A673 (cell line): ENCODE measurements around the gene MTAP. TPM values are rescaled to one million over a fixed set of nuclear protein-coding genes. Genes with fewer than 3 reads are reported as not detected.

Experiments
- BruUV-seq: library from RNA; stranded (reverse); fragments of 400-500 nt; replicated peaks from 2 replicates; lab custom pipeline; 2021; lab: Mats Ljungman, UMichigan
- CTCF ChIA-PET: fragments of 300-600 bp; sonication (Branson Sonifier 250); formaldehyde crosslinking; loops from one replicate; lab custom pipeline; 2022; ENCODE audit warnings: antibody characterized with exemption; lab: Charles Lee
- POLR2A ChIA-PET: fragments of 300-600 bp; sonication (Branson Sonifier 250); formaldehyde crosslinking; loops from one replicate; lab custom pipeline; 2022; ENCODE audit warnings: antibody characterized with exemption; ENCODE audit not compliant: low non-redundant PET; lab: Charles Lee
- DNase-seq: peaks from one replicate; pipeline ENCODE4 v3.0.0-alpha.2; 2015; ENCODE audit warnings: low spot score
- H3K27ac ChIP-seq: fragments of 200-600 bp; sonication (generic); 2 replicates; pipeline ENCODE4 v1.5.1; 2016; ENCODE audit warnings: mixed run types, low read depth, mild to moderate bottlenecking, mixed read lengths, antibody characterized with exemption, low read length; ENCODE audit not compliant: poor library complexity, severe bottlenecking
- H3K27me3 ChIP-seq: fragments of 200-600 bp; sonication (generic); replicated peaks from 2 replicates; pipeline ENCODE4 v1.6.1; 2017; ENCODE audit warnings: mixed run types, low read depth, mild to moderate bottlenecking, mixed read lengths, antibody characterized with exemption, low read length; ENCODE audit not compliant: insufficient read depth, poor library complexity
- H3K36me3 ChIP-seq: fragments of 200-600 bp; sonication (generic); 2 replicates; pipeline ENCODE4 v1.6.1; 2016; ENCODE audit warnings: mixed run types, mild to moderate bottlenecking, mixed read lengths, antibody characterized with exemption, low read length; ENCODE audit not compliant: insufficient read depth, poor library complexity, severe bottlenecking
- H3K4me1 ChIP-seq: fragments of 200-600 bp; sonication (generic); 2 replicates; pipeline ENCODE4 v1.6.1; 2017; ENCODE audit warnings: mixed run types, mild to moderate bottlenecking, mixed read lengths, antibody characterized with exemption, low read length; ENCODE audit not compliant: insufficient read depth, poor library complexity, severe bottlenecking
- H3K4me3 ChIP-seq: fragments of 200-600 bp; sonication (generic); 2 replicates; pipeline ENCODE4 v1.5.1; 2016; ENCODE audit warnings: low read depth, mixed run types, mild to moderate bottlenecking, mixed read lengths, low read length; ENCODE audit not compliant: poor library complexity, severe bottlenecking
- H3K9me3 ChIP-seq: fragments of 200-600 bp; sonication (generic); 2 replicates; pipeline ENCODE4 v1.6.1; 2016; ENCODE audit warnings: mixed run types, low read depth, mild to moderate bottlenecking, mixed read lengths, antibody characterized with exemption, low read length; ENCODE audit not compliant: poor library complexity, severe bottlenecking
- CTCF ChIP-seq: fragments of 300-800, 200-600 bp; sonication (generic); conservative IDR thresholded peaks from 2 replicates; pipeline ENCODE4 v1.5.1; 2017; ENCODE audit warnings: low read depth, mild to moderate bottlenecking, antibody characterized with exemption, low read length, moderate library complexity, mixed read lengths
- EZH2 ChIP-seq: fragments of 200-600 bp; sonication (generic); IDR thresholded peaks from 2 replicates; pipeline ENCODE4 v1.6.1; 2017; ENCODE audit warnings: borderline replicate concordance, low read depth, mild to moderate bottlenecking, mixed read lengths, antibody characterized with exemption, low read length; ENCODE audit not compliant: poor library complexity, severe bottlenecking
- intact Hi-C: fragments of 100-400 bp; cut with micrococcal nuclease; formaldehyde crosslinking; loops from one replicate; pipeline ENCODE4 v1.10.0; 2022; ENCODE audit not compliant: unreplicated experiment
- total RNA-seq: library from RNA; stranded (reverse); gene quantifications from 2 replicates; pipeline ENCODE4 v1.2.3, GENCODE V29; 2021

The MTAP gene
- total RNA-seq, 1 experiment from 2014 or later: 39.2 TPM

- Histone ChIP-seq H3K4me1 (no peaks in the 10 kb centered on the region), H3K9me3 (peaks cover 5% of the 10 kb centered on the region), H3K36me3 (no peaks in the 10 kb centered on the region), H3K27me3 (no peaks in the 10 kb centered on the region), H3K4me3 (no peak overlapping the region), H3K27ac (no peak overlapping the region)
- TF ChIP-seq CTCF (no peak), EZH2 (no peak)
- no TSS peak for BruUV-seq
- intact Hi-C loops: no loop called here
- CTCF ChIA-PET: no interaction called here
- no peak for DNase-seq
- POLR2A ChIA-PET: no interaction called here
Observed at GRCh38 chr9:21883642-21884041, 81.2 kb downstream of the MTAP start.

- Histone ChIP-seq H3K36me3 (no peaks in the 10 kb centered on the region), H3K27me3 (no peaks in the 10 kb centered on the region), H3K9me3 (no peaks in the 10 kb centered on the region), H3K4me3 (no peak overlapping the region), H3K4me1 (no peaks in the 10 kb centered on the region), H3K27ac (no peak overlapping the region)
- BruUV-seq: no TSS peak
- intact Hi-C loops: no loop called here
- ChIA-PET CTCF (no interaction called here), POLR2A (no interaction called here)
- TF ChIP-seq CTCF (no peak), EZH2 (no peak)
- no peak for DNase-seq
Observed at GRCh38 chr9:21889673-21890072, 87.2 kb downstream of the MTAP start.

- CTCF ChIA-PET: no interaction called here
Observed at GRCh38 chr9:21890696-21891095, 88.3 kb downstream of the MTAP start.

More at GRCh38 chr9:21890696-21891095, 88.3 kb downstream of the MTAP start:
- no peaks in the 10 kb centered on the region for H3K36me3 ChIP-seq
- DNase-seq: no peak
- BruUV-seq: no TSS peak
- H3K27ac ChIP-seq: no peak overlapping the region
- no peak for TF ChIP-seq CTCF
- no peak for TF ChIP-seq EZH2
- H3K4me3 ChIP-seq: no peak overlapping the region
- no peaks in the 10 kb centered on the region for H3K4me1 ChIP-seq
- no peaks in the 10 kb centered on the region for H3K9me3 ChIP-seq
- intact Hi-C loops: no loop called here
- H3K27me3 ChIP-seq: no peaks in the 10 kb centered on the region
- POLR2A ChIA-PET: no interaction called here
